NT2/D1 (cell line): Measurements from ENCODE around the gene ISX.
"Not testable (repeated sequence)": the region's sequence is repeated elsewhere in the genome, so short reads cannot be mapped to it uniquely, and the experiment has no call there.

Experiments
- DNase-seq: peaks from one replicate; pipeline ENCODE4 v3.0.0-alpha.2; 2011; ENCODE audit warnings: low read depth, low spot score
- H3K27me3 ChIP-seq: 2 replicates; pipeline ENCODE4 v1.6.0; 2011; ENCODE audit warnings: mild to moderate bottlenecking; ENCODE audit not compliant: insufficient read length, insufficient read depth
- H3K36me3 ChIP-seq: 2 replicates; pipeline ENCODE4 v1.6.1; 2011; ENCODE audit warnings: mild to moderate bottlenecking, low read length, mixed read lengths; ENCODE audit not compliant: insufficient read depth, insufficient read length
- H3K4me1 ChIP-seq: 2 replicates; pipeline ENCODE4 v1.5.1; 2011; ENCODE audit not compliant: insufficient read depth, insufficient read length
- H3K4me3 ChIP-seq: 2 replicates; pipeline ENCODE4 v1.5.1; 2011; ENCODE audit warnings: low read depth; ENCODE audit not compliant: insufficient read length
- H3K9ac ChIP-seq: 2 replicates; pipeline ENCODE4 v1.6.0; 2011; ENCODE audit warnings: low read depth; ENCODE audit not compliant: insufficient read length
- H3K9me3 ChIP-seq: 2 replicates; pipeline ENCODE4 v1.5.1; 2011; ENCODE audit warnings: mild to moderate bottlenecking, low read length; ENCODE audit not compliant: insufficient read depth
- SUZ12 ChIP-seq: IDR thresholded peaks from 2 replicates; pipeline ENCODE4 v1.6.1; 2011; ENCODE audit not compliant: insufficient read length, insufficient read depth; ENCODE audit errors: extremely low read depth
- YY1 ChIP-seq: IDR thresholded peaks from 2 replicates; pipeline ENCODE4 v1.6.1; 2011; ENCODE audit not compliant: insufficient read length, insufficient read depth
- ZNF274 ChIP-seq: IDR thresholded peaks from 2 replicates; pipeline ENCODE4 v1.6.1; 2011; ENCODE audit warnings: mild to moderate bottlenecking, low read depth, low read length

The ISX gene

GRCh38 chr22:35044607-35045390, 21.2 kb upstream of the ISX start:
- no peak for DNase-seq
- TF ChIP-seq ZNF274 (no peak), SUZ12 (no peak), YY1 (no peak)
- Histone ChIP-seq H3K9me3 (no peaks in the 10 kb centered on the region), H3K36me3 (no peaks in the 10 kb centered on the region), H3K4me3 (no peak overlapping the region), H3K27me3 (no peaks in the 10 kb centered on the region), H3K9ac (no peak overlapping the region), H3K4me1 (no peaks in the 10 kb centered on the region)

GRCh38 chr22:35045451-35045850, 20.5 kb upstream of the ISX start:
- no peak overlapping the region for H3K9ac ChIP-seq
- H3K4me3 ChIP-seq, result no peak overlapping the region
- H3K27me3 ChIP-seq, result no peaks in the 10 kb centered on the region
- no peaks in the 10 kb centered on the region for H3K36me3 ChIP-seq
- H3K4me1 ChIP-seq, result no peaks in the 10 kb centered on the region
- no peak for DNase-seq
- no peak for TF ChIP-seq SUZ12
- TF ChIP-seq YY1, result no peak
- no peak for TF ChIP-seq ZNF274
- H3K9me3 ChIP-seq, result no peaks in the 10 kb centered on the region

- Histone ChIP-seq H3K36me3 (no peaks in the 10 kb centered on the region), H3K4me3 (no peak overlapping the region), H3K9me3 (no peaks in the 10 kb centered on the region), H3K9ac (no peak overlapping the region), H3K27me3 (no peaks in the 10 kb centered on the region), H3K4me1 (no peaks in the 10 kb centered on the region)
- no peak for DNase-seq
- TF ChIP-seq ZNF274 (no peak), YY1 (no peak), SUZ12 (no peak)
Measured at GRCh38 chr22:35046744-35047462, 19.1 kb upstream of the ISX start.

- H3K4me1 ChIP-seq, H3K27me3 ChIP-seq, H3K4me3 ChIP-seq, DNase-seq, H3K9ac ChIP-seq, H3K36me3 ChIP-seq, H3K9me3 ChIP-seq: not testable (repeated sequence)
Measured at GRCh38 chr22:35050038-35050437, 15.9 kb upstream of the ISX start.

- Histone ChIP-seq H3K36me3 (no peaks in the 10 kb centered on the region), H3K27me3 (no peaks in the 10 kb centered on the region), H3K4me3 (no peak overlapping the region), H3K9ac (no peak overlapping the region), H3K9me3 (no peaks in the 10 kb centered on the region), H3K4me1 (no peaks in the 10 kb centered on the region)
- no peak for DNase-seq
- no peak for TF ChIP-seq ZNF274
- no peak for TF ChIP-seq SUZ12
Measured at GRCh38 chr22:35051013-35051535, 14.9 kb upstream of the ISX start.

- TF ChIP-seq ZNF274 (no peak), YY1 (no peak), SUZ12 (no peak)
- H3K9me3 ChIP-seq, result no peaks in the 10 kb centered on the region
- H3K9ac ChIP-seq, result no peak overlapping the region
- no peak for DNase-seq
- H3K36me3 ChIP-seq, result no peaks in the 10 kb centered on the region
- no peaks in the 10 kb centered on the region for H3K4me1 ChIP-seq
- H3K27me3 ChIP-seq, result no peaks in the 10 kb centered on the region
- no peak overlapping the region for H3K4me3 ChIP-seq
Measured at GRCh38 chr22:35051791-35052190, 14.2 kb upstream of the ISX start.

- H3K27me3 ChIP-seq, result no peaks in the 10 kb centered on the region
- no peaks in the 10 kb centered on the region for H3K9me3 ChIP-seq
- no peak overlapping the region for H3K9ac ChIP-seq
- TF ChIP-seq ZNF274 (no peak), YY1 (no peak), SUZ12 (no peak)
- no peaks in the 10 kb centered on the region for H3K36me3 ChIP-seq
- no peaks in the 10 kb centered on the region for H3K4me1 ChIP-seq
- no peak overlapping the region for H3K4me3 ChIP-seq
- DNase-seq, result no peak
Measured at GRCh38 chr22:35053060-35053835, 12.7 kb upstream of the ISX start.
